CD14-positive monocyte (primary cell): ENCODE results near the gene SLC18A3. TPM values are rescaled to one million over a fixed set of nuclear protein-coding genes. Genes with fewer than 3 reads are reported as not detected.

Experiments used
- DNase-seq, 3 donors: peaks; one replicate each; pipeline ENCODE4 v3.0.0-alpha.2; 2011 to 2022
- H2AFZ ChIP-seq: 2 replicates; pipeline ENCODE4 v1.6.0; 2012; ENCODE audit warnings: mild to moderate bottlenecking, low read depth, low read length, inconsistent platforms; ENCODE audit not compliant: insufficient read depth, poor library complexity, severe bottlenecking
- H3K27ac ChIP-seq, 2 donors: 1 replicate in 1 of 2; 2 replicates in 1 of 2; pipeline ENCODE4 v1.5.1; 2012 to 2013; ENCODE audit warnings: low read length in 2 of 2, control low read depth in 1 of 2, inconsistent platforms in 1 of 2, low read depth in 1 of 2, mild to moderate bottlenecking in 1 of 2
- H3K27me3 ChIP-seq, 2 donors: one replicate each; pipeline versions ENCODE4 v1.6.0 to v1.6.1; 2011 to 2013; ENCODE audit warnings: low read length in 2 of 2; ENCODE audit not compliant: control insufficient read depth in 2 of 2, insufficient read depth in 2 of 2
- H3K36me3 ChIP-seq, 2 donors: replicated peaks in 1 of 2; 1 replicate in 1 of 2; 2 replicates in 1 of 2; pipeline versions ENCODE4 v1.5.1 to v1.6.1; 2012 to 2013; ENCODE audit warnings: low read length in 2 of 2, control low read depth in 1 of 2, inconsistent platforms in 1 of 2, mild to moderate bottlenecking in 1 of 2; ENCODE audit not compliant: insufficient read depth in 2 of 2, control insufficient read depth in 1 of 2
- H3K4me1 ChIP-seq, 2 donors: 1 replicate in 1 of 2; 2 replicates in 1 of 2; pipeline versions ENCODE4 v1.5.1 to v1.6.1; 2012 to 2013; ENCODE audit warnings: low read length in 2 of 2, control low read depth in 1 of 2, inconsistent platforms in 1 of 2, mild to moderate bottlenecking in 1 of 2, moderate library complexity in 1 of 2; ENCODE audit not compliant: insufficient read depth in 2 of 2, control insufficient read depth in 1 of 2
- H3K4me2 ChIP-seq: replicated peaks from 2 replicates; pipeline ENCODE3; 2012; ENCODE audit warnings: low read length, moderate library complexity, mild to moderate bottlenecking; ENCODE audit not compliant: poor library complexity, severe bottlenecking; ENCODE audit errors: extremely low read depth
- H3K4me3 ChIP-seq, 3 experiments: fragments of 200-600 bp in 1 of 3; sonication (generic) in 1 of 3; replicated peaks in 1 of 3; 1 replicate in 2 of 3; 2 replicates in 1 of 3; pipeline ENCODE4 v1.5.1; 2011 to 2013; ENCODE audit warnings: low read length in 3 of 3, mild to moderate bottlenecking in 3 of 3, control low read depth in 2 of 3, low read depth in 2 of 3, inconsistent platforms in 1 of 3, moderate library complexity in 1 of 3
- H3K79me2 ChIP-seq: 2 replicates; pipeline ENCODE4 v1.6.0; 2012; ENCODE audit warnings: mild to moderate bottlenecking, control low read depth, inconsistent platforms, low read length, moderate library complexity; ENCODE audit not compliant: insufficient read depth
- H3K9ac ChIP-seq: 2 replicates; pipeline ENCODE4 v1.6.0; 2017; ENCODE audit warnings: low read length, mild to moderate bottlenecking; ENCODE audit not compliant: insufficient read depth, poor library complexity, severe bottlenecking
- H3K9me3 ChIP-seq, 2 donors: replicated peaks in 1 of 2; 1 replicate in 1 of 2; 2 replicates in 1 of 2; pipeline versions ENCODE4 v1.5.1 to v1.6.1; 2012 to 2013; ENCODE audit warnings: low read length in 2 of 2, control low read depth in 1 of 2; ENCODE audit not compliant: control insufficient read depth in 1 of 2, insufficient read depth in 1 of 2
- H4K20me1 ChIP-seq: 2 replicates; pipeline ENCODE4 v1.6.0; 2012; ENCODE audit warnings: mild to moderate bottlenecking, low read length, control low read depth, moderate library complexity; ENCODE audit not compliant: insufficient read depth
- H3K27ac Mint-ChIP-seq, 7 donors: one replicate each; pipeline ENCODE4 v1.8.0; 2020; ENCODE audit warnings: mild to moderate bottlenecking in 7 of 7, mixed read lengths in 7 of 7, moderate library complexity in 6 of 7, inconsistent platforms in 2 of 7
- H3K27me3 Mint-ChIP-seq, 3 donors: one replicate each; pipeline ENCODE4 v1.8.0; 2021 to 2022; ENCODE audit warnings: low read depth in 3 of 3, mild to moderate bottlenecking in 3 of 3, mixed read lengths in 3 of 3, moderate library complexity in 3 of 3, inconsistent platforms in 1 of 3
- H3K36me3 Mint-ChIP-seq, 2 donors: one replicate each; pipeline ENCODE4 v1.8.0; 2020; ENCODE audit warnings: mixed read lengths in 2 of 2, inconsistent platforms in 1 of 2, mild to moderate bottlenecking in 1 of 2
- H3K4me1 Mint-ChIP-seq: one replicate; pipeline ENCODE4 v1.8.0; 2020; ENCODE audit warnings: mild to moderate bottlenecking, mixed read lengths
- H3K4me3 Mint-ChIP-seq, 2 donors: one replicate each; pipeline ENCODE4 v1.8.0; 2020; ENCODE audit warnings: mild to moderate bottlenecking in 2 of 2, mixed read lengths in 2 of 2, moderate library complexity in 1 of 2
- H3K9me3 Mint-ChIP-seq, 7 donors: one replicate each; pipeline ENCODE4 v1.8.0; 2020 to 2022; ENCODE audit warnings: mixed read lengths in 7 of 7, mild to moderate bottlenecking in 6 of 7, moderate library complexity in 6 of 7, inconsistent platforms in 2 of 7
- WGBS: methylation state at CpG from one replicate; pipeline ENCODE4 v1.1.5; 2013; ENCODE audit warnings: missing lambda C conversion rate; ENCODE audit not compliant: insufficient coverage; 5-methylcytosine and 5-hydroxymethylcytosine counted together
- intact Hi-C, 2 donors: fragments of 100-400 bp; cut with micrococcal nuclease; formaldehyde crosslinking; loops; one replicate each; pipeline versions ENCODE4 v1.15.0 to v1.15.1; 2023
- polyA plus RNA-seq, 3 donors: library from polyadenylated mRNA; depleted of rRNA in 1 of 3; unstranded in 2 of 3; stranded (reverse) in 1 of 3; fragments of 300-500 nt in 2 of 3; fragments of >200 nt in 1 of 3; fragmentation: Illumina TruSeq in 2 of 3; gene quantifications; 1 replicate in 2 of 3; 2 replicates in 1 of 3; pipeline ENCODE4 v1.2.3, GENCODE V29; 2012 to 2021
- TF ChIP-seq, protein P1 (sequence below): fragments of 200-600 bp; IDR thresholded peaks from one replicate; pipeline ENCODE4 v1.8.0; 2022; ENCODE audit warnings: antibody characterized with exemption, mild to moderate bottlenecking

SLC18A3 gene
- polyA plus RNA-seq, 3 donors = not detected

DNA sequence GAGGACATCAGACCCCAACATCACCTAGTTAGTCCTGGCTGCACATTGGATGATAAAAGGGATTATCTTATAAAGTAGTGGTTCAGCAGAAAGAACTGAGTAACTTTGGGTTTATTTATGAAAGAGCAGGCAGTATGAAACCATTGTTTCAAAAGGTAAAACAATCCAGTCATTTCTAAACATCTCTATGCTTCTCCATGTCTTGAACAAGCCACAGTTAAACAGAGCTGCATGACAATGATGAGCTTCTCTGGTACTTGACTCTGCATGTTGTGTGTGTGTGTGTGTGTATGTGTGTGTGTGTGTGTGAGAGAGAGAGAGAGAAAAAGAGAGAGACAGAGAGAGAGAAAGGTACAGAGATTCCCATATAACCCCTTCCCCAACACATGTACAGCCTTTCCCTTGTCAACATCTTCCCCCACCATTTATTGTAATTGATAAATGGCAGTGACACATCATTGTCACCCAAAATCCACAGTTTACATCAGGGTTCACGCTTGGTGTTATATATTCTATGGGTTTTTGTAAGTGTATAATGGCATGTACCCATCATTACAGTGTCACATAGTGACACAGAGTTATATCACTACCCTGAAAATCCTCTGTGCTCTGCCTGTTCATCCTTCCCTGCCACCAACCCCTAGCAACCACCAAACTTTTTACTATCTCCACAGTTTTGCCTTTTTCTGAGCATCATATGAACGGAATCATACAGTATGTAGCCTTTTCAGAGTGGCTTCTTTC is 32.8 kb upstream of the SLC18A3 start:
- Mint-ChIP-seq H3K27ac (no peak overlapping the region), H3K36me3 (no peaks in the 10 kb centered on the region), H3K27me3 (peaks cover 5 to 9% (median 5%) of the 10 kb centered on the region in 3 donors), H3K4me3 (no peak overlapping the region), H3K9me3 (peaks cover 0 to 4% (median 0%) of the 10 kb centered on the region in 7 donors), H3K4me1 (no peaks in the 10 kb centered on the region)
- Histone ChIP-seq H3K27ac (no peak overlapping the region), H3K27me3 (no peaks in the 10 kb centered on the region), H3K4me3 (no peak overlapping the region), H3K36me3 (no peaks in the 10 kb centered on the region), H3K9ac (no peak overlapping the region), H3K9me3 (no peaks in the 10 kb centered on the region), H2AFZ (no peak overlapping the region), H3K4me2 (no peak overlapping the region), H3K79me2 (no peaks in the 10 kb centered on the region), H4K20me1 (no peaks in the 10 kb centered on the region), H3K4me1 (no peaks in the 10 kb centered on the region)
- intact Hi-C loops = no loop called here
- TF ChIP-seq, protein P1, sequence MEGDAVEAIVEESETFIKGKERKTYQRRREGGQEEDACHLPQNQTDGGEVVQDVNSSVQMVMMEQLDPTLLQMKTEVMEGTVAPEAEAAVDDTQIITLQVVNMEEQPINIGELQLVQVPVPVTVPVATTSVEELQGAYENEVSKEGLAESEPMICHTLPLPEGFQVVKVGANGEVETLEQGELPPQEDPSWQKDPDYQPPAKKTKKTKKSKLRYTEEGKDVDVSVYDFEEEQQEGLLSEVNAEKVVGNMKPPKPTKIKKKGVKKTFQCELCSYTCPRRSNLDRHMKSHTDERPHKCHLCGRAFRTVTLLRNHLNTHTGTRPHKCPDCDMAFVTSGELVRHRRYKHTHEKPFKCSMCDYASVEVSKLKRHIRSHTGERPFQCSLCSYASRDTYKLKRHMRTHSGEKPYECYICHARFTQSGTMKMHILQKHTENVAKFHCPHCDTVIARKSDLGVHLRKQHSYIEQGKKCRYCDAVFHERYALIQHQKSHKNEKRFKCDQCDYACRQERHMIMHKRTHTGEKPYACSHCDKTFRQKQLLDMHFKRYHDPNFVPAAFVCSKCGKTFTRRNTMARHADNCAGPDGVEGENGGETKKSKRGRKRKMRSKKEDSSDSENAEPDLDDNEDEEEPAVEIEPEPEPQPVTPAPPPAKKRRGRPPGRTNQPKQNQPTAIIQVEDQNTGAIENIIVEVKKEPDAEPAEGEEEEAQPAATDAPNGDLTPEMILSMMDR = no peak
- WGBS = no CpG with 5 or more reads among the region's 2 CpGs
- DNase-seq = no peak

DNA sequence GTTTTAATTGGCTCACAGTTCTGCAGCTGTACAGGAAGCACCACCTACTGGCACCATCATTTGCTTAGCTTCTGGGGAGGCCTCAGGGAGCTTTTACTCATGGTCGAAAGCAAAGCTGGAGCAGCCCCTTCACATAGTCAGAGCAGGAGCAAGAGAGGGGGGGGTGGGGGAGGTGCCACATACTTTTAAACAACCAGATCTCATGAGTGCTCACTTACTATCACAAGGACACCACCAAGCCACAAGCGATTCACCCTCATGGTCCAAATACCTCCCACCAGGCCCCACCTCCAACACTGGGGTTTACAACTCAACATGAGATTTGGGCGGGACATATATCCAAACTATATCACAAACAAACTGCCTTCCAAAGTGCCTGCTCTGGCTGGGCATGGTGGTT is 31.7 kb upstream of the SLC18A3 start:
- intact Hi-C loops = no loop called here
- Histone ChIP-seq H3K27me3 (no peaks in the 10 kb centered on the region), H3K9ac (no peak overlapping the region), H3K4me1 (no peaks in the 10 kb centered on the region), H3K9me3 (no peaks in the 10 kb centered on the region), H3K36me3 (no peaks in the 10 kb centered on the region), H4K20me1 (no peaks in the 10 kb centered on the region), H3K79me2 (no peaks in the 10 kb centered on the region), H2AFZ (no peak overlapping the region), H3K4me2 (no peak overlapping the region), H3K4me3 (no peak overlapping the region), H3K27ac (no peak overlapping the region)
- DNase-seq = no peak
- Mint-ChIP-seq H3K4me1 (no peaks in the 10 kb centered on the region), H3K27ac (no peak overlapping the region), H3K36me3 (no peaks in the 10 kb centered on the region), H3K9me3 (peaks cover 0 to 4% (median 0%) of the 10 kb centered on the region in 7 donors), H3K27me3 (peaks cover 5 to 8% (median 5%) of the 10 kb centered on the region in 3 donors), H3K4me3 (no peak overlapping the region)
- 91% methylated on average over 2 of the region's 3 CpGs for WGBS
- TF ChIP-seq, protein P1 = no peak
